HG03097 (cell line): ENCODE data around the gene MYOD1.

ENCODE experiments used
- ATAC-seq: cut with Tn5 transposase; IDR thresholded peaks from one replicate; pipeline ENCODE4 v1.9.1; 2021; ENCODE audit not compliant: unreplicated experiment, low FRiP score

The MYOD1 gene

GRCh38 chr11:17719028-17719937, at the start of gene MYOD1:
Gene MYOD1 (plus strand): TSS chr11:17719571. CDS start chr11:17719783, 212 bp downstream.
- ATAC-seq = no peak

- ATAC-seq = no peak
Observed at GRCh38 chr11:17672469-17672868, 46.9 kb upstream of the MYOD1 start.

GRCh38 chr11:17673951-17674350, 45.4 kb upstream of the MYOD1 start:
- ATAC-seq = no peak

GRCh38 chr11:17682848-17683247, 36.5 kb upstream of the MYOD1 start:
- no peak for ATAC-seq

GRCh38 chr11:17683377-17684161, 35.8 kb upstream of the MYOD1 start:
- no peak for ATAC-seq

GRCh38 chr11:17684550-17684949, 34.8 kb upstream of the MYOD1 start:
- no peak for ATAC-seq

- no peak for ATAC-seq
Observed at GRCh38 chr11:17686231-17686980, 33.0 kb upstream of the MYOD1 start.

GRCh38 chr11:17687946-17688670, 31.3 kb upstream of the MYOD1 start:
- no peak for ATAC-seq

- no peak for ATAC-seq
Observed at GRCh38 chr11:17691550-17691949, 27.8 kb upstream of the MYOD1 start.

GRCh38 chr11:17691976-17692375, 27.4 kb upstream of the MYOD1 start:
- no peak for ATAC-seq

GRCh38 chr11:17692931-17693330, 26.4 kb upstream of the MYOD1 start:
- no peak for ATAC-seq

- no peak for ATAC-seq
Observed at GRCh38 chr11:17693531-17693930, 25.8 kb upstream of the MYOD1 start.

GRCh38 chr11:17694494-17695110, 24.8 kb upstream of the MYOD1 start:
- no peak for ATAC-seq

GRCh38 chr11:17695454-17696441, 23.6 kb upstream of the MYOD1 start:
- ATAC-seq = no peak

GRCh38 chr11:17696741-17697140, 22.6 kb upstream of the MYOD1 start:
- no peak for ATAC-seq

GRCh38 chr11:17697175-17697949, 22.0 kb upstream of the MYOD1 start:
- no peak for ATAC-seq

- no peak for ATAC-seq
Observed at GRCh38 chr11:17699147-17700114, 19.9 kb upstream of the MYOD1 start.
